Cerebellar cortex (tissue), 1 donor: ENCODE results near the gene RNPEPL1.

Source experiments
- DNase-seq: peaks from one replicate; pipeline ENCODE4 v3.0.0-alpha.2; 2015; ENCODE audit warnings: low spot score

Gene RNPEPL1

GRCh38 chr2:240565333-240566202 lies 2.7 kb upstream of the RNPEPL1 start:
- DNase-seq = no peak

DNA sequence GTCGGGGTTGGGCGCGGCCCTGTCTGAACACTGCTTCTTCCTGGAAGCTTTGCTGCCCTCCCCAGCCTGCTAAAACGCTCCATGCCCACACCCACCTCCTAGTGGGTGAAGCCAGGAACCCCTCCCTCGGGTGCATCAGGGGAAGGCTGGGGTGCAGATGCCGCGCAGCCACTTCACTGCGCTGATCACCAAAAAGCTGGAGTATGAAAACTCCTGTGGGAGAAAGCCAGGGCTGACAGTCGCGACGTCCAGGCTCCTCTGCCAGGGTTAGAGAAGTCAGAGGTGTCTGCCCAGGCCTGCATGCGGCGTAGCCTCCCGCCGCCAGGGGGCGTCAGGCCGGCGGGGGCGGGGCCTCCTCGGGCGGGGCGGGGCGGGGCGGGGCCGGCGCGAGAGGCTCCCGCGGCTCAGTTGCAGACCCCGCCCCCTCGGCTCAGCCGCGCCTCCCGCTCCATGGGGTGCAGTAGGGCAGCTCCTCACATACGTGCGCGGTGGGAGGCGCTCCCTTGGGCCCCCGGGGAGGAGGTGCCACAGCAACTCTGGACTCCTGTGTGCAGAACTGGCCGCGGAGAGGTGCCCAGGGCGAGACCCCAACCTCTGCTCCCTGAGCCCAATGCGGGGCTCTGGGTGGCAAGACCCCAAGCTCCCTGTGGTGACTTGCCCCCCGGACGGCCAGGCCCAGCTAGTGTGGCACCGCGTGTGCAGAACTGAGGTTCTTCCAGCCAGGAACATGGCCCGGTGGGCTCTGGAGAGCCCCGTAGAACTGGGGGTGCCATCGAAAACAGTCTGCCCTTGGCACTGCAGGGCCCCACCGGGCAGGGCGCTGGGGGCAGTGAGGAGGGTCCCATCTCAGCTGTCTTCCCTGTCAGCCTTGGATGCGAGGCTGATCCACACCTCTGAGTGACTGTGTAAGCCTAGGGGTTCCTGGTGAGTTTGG lies 1.8 kb upstream of the RNPEPL1 start:
- DNase-seq = peak; percentile 65

DNA sequence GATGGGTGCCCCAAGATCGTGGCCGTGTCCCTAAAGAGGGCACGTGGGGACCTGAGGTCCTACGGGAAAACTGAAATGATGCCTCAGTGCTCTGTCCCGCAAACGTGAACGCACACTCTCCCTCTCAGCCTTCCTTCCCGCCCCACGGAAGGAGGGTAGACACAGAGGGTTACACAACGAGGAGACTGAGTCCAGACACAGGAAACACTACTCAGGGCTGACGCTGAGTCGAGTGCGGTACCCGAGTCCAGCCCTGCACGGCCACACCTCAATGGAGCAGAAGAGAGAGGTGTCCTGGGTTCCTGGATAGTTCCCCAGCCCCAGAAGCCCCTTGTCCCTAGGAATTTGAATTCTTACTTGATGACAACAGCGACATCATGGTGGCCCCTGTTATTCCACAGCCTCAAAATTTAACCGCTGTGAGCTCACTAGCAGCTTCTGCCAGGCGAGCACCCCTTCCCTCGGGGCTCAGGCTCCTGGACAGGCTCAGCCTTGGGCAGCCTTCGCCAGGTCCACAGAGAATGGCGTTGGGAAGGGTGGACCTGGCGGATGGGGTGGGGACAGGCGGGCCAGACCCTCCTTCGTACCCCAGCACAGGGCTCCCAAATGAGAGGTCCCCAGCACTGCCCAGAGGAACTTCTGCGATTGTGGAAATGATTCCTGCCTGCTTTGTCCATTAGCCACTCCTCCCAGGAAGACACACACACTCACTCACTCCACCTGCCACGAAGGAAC lies 980 bp upstream of the RNPEPL1 start:
- no peak for DNase-seq

- DNase-seq = peak; percentile 42
These were observed 616 bp downstream of the RNPEPL1 start for GRCh38 chr2:240568678-240569522.

DNA sequence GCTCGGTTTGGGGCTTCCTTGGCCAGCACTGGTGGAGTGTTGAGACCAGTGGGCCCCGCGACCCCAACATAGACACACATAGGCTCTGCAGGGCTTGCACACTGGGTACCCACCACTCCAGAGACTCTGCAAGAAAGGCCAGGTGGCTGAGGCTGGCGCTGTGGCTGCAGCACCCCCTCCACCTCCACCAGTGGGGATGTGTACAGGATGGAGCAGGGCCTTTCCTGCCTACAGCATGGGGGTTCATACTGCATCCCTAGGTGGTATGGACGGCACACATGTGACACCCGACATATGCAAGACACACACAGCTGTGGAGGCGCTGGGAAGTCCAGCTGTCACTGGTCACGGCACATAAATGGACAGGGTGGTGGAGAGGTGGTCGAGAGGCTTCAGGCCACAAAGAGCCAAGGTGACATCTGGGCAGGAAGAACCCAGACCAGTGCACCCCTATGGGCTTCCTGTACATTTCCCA lies 1.3 kb downstream of the RNPEPL1 start:
- no peak for DNase-seq

GRCh38 chr2:240569998-240570530 lies 1.8 kb downstream of the RNPEPL1 start:
- no peak for DNase-seq

DNA sequence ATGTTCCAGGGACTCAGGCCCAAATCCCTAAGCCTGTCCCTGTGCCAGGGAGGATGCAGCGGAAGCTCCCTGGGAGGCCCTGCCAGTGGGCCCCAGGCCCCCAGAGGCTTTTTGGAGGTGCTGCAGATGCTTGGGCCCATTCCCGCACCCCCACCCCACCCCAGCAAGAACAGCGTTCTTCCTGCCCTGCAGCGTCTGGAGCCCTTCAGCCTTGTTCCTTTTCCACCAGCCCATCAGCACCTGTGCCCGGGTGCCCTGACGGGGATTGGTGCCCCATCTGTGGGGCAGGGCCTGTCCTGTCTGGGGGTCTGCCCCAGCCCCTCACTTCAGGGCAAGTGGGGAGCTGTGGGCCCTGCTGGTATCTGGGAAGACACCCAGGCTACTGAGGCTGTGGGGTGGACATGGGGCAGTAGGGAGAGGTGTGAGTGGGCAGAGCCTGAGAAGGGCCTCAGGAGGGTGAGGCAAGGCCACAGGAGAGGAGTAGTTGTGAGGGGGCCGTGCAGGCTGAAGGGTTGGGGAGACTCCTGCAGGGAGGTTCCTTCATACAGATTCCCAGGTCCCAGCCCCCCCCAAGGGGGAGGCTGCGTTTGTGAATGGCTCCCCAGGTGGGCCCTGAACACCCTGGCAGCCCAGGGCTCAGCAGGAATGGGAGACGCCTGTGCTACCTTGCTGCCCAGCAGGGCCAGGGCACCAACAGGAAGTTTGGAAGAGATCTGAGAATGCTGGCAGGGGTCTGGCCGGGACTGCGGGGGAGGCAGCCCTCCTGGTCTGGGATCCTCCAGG lies 2.4 kb downstream of the RNPEPL1 start:
- DNase-seq = no peak

DNA sequence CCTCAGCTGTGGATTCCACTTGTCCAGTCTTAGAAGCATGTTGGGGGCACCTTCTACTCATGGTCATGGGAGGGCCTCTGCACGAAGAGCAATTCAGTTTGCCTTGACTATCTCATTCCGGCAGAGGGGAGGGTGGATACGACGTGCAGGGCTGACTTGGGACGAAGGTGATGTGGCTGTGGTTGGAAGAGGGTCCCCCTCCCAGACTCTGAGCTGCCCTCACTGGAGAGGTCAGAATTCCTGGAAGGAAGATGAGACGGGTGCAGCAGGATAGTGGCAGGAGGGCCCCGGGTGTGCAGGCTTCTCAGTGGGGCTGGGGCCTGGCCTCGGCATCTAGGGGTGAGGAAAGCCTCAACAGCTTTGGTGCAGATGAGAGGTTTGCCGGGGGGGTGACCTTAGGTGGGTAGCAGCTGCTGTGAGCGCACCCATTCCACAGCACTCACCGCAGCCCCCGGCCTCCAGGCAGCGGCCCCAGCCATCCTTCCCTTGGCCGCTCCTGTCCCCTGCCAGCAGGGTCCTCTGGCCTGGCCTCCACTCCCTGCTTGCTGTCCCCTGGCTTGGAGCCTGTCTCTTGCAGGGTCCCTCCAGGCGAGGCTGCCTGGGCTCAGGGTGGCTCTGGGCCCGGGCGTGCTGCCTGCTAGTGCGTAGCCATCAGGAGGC lies 3.2 kb downstream of the RNPEPL1 start:
- no peak for DNase-seq

GRCh38 chr2:240572141-240573031 lies 4.1 kb downstream of the RNPEPL1 start:
- DNase-seq = no peak

DNA sequence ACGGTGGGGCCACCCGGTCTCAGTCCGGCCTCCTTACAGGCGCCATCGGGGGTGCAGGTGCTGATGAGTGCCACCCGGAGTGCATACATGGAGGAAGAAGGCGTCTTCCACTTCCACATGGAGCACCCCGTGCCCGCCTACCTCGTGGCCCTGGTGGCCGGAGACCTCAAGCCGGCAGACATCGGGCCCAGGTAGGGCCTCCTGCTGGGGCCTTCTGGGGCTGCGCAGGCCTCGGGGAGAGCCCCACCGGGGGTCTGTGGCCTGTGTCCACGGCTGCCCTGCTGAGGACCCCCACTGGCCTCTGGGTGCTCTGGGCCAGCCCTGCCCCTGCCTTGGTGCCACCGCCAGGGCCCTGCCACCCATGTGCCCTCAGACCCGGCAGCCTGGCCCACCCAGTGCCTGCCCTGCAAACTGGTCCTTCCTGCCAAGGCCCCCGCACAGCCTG lies 4.8 kb downstream of the RNPEPL1 start:
- no peak for DNase-seq

DNA sequence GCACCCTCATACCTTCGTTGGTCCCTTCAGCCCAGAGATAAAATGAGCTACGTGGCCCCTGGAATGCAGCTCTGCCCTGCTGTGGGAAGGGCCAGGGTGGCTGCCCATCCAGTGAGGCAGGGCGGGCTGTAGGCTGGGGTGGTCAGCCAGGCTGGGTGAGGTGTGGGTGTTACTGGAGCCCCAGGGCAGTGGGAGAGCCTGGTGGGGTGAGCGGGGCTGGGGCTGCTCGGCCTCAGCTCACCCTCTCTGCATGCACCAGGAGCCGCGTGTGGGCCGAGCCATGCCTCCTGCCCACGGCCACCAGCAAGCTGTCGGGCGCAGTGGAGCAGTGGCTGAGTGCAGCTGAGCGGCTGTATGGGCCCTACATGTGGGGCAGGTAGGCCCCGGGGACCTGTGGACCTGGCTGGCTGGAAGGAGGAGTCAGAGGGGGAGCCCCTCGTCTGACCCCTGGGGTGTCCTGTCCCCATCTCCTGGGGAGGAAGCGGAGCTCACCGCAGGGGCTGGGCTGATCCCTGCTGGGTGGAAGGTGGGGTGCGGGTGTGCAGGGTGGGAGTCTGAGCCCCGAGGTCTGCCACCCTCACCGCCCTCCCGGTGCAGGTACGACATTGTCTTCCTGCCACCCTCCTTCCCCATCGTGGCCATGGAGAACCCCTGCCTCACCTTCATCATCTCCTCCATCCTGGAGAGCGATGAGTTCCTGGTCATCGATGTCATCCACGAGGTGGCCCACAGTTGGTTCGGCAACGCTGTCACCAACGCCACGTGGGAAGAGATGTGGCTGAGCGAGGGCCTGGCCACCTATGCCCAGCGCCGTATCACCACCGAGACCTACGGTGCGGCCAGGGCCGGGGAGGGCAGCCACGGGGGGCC lies 5.5 kb downstream of the RNPEPL1 start:
- DNase-seq = no peak

- no peak for DNase-seq
These were observed 6.3 kb downstream of the RNPEPL1 start for GRCh38 chr2:240574386-240575100.

DNA sequence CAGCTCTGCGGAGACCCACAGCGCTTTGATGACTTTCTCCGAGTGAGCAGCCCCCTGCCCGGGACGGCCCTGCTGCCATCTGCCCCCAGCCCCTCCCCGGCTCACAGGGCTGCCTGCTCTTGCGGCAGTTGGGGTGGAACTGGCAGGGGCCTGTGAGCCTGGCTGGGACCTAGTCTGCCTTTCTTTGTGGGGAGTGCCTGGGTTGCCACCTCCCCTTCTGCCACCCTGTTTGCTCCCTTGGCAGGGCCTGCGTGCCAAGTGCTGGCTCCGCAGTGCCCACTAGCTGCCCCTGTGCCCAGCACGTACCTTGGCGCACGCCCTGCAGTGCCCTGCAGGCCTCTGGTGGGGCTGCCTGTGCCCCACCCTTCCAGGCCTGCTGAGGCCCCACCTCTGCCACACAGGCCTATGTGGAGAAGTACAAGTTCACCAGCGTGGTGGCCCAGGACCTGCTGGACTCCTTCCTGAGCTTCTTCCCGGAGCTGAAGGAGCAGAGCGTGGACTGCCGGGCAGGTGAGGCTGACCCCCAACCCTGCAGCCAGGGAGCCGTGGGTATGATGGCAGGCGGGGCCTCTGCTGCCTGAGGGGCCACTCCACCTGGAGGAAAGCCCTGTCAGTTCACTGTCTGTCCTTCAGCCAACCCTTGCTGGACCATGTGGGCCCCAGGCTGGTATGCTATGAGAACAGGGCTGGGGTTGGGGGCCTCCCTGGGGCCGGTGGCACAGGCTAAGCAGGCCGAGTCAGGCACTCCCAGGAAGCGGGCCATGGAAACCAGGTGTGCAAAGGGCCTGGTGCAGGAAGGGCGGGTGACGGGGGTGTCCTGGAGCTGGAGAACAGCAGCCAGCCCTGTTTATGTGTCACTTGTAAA lies 7.0 kb downstream of the RNPEPL1 start:
- no peak for DNase-seq

GRCh38 chr2:240576036-240576435 lies 7.8 kb downstream of the RNPEPL1 start:
- DNase-seq = no peak

GRCh38 chr2:240576436-240577205 lies 8.3 kb downstream of the RNPEPL1 start:
- DNase-seq = no peak
